Iris pigment epithelial cell (primary cell): ENCODE results near the gene MAML2.

ENCODE experiments used
- DNase-seq: peaks from one replicate; pipeline ENCODE4 v3.0.0-alpha.2; 2011; ENCODE audit warnings: low read depth

MAML2 gene

GRCh38 chr11:96098511-96099241 lies 244.3 kb downstream of the MAML2 start:
- DNase-seq = peak; percentile 64

GRCh38 chr11:96097844-96098421 lies 245.1 kb downstream of the MAML2 start:
- peak; percentile 45 for DNase-seq

GRCh38 chr11:96096360-96096759 lies 246.6 kb downstream of the MAML2 start:
- no peak for DNase-seq

GRCh38 chr11:96095884-96096303 lies 247.1 kb downstream of the MAML2 start:
- DNase-seq = no peak

DNA sequence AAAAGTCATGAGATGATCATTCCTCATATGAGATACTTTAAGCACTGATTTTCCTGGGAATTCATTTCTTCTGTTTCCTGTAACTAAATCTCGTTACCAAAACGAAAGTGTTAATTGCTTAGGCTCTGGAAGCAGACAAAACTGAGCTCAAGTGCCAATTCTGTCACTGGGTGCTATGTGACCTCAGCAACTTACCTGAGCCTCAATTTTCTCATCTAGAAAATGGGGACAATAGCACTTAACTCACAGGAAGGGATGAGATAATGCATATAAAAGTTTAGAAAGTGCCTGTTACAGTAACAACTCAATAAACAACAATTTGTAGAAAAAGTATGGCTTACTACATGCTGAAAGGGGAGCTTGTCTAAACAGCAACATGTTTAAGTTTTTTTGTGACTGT lies 248.8 kb downstream of the MAML2 start:
- DNase-seq = no peak

DNA sequence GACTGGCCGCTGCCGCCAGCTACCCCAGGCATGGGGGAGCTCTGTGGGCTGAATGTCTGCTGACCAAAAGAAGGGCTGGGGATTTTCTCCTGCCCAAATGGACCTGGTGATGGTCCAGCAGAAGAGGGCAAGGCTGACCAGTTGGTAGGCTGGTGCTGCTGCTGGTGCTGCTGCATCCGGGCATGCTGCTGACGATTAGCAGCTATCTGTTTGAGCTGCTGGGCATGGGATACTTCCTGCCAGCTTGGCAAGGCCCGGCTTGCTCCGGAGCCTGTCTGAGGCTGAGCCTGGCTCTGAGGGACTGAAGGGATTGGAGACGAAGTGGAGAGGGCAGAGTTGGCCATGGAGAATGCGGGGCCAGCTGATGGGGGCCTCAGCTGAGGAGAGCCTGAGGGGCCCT lies 250.5 kb downstream of the MAML2 start:
- DNase-seq = no peak

GRCh38 chr11:96091476-96091875 lies 251.5 kb downstream of the MAML2 start:
- DNase-seq = no peak

DNA sequence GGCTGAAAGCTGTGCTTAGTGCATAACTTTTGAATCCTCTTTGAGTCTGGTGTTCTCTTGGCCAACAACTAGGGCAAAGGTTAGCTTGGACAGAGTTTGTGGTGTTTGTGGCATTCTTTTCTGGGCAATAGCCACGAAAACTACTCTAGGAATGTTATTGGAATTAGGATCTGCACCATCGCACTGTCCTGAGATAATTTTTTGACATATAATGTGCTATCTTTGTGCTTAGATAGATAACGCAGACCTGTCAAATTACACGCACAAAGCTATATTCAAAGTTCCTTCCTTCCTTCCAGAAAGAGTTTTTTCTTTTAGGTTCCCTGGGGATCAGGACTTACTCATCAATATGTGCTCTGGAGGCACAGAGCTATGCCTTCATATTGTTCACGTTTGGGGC lies 252.3 kb downstream of the MAML2 start:
- peak; percentile 86 for DNase-seq

GRCh38 chr11:96088914-96089313 lies 254.1 kb downstream of the MAML2 start:
- DNase-seq = peak; percentile 12

GRCh38 chr11:96086111-96086510 lies 256.9 kb downstream of the MAML2 start:
- no peak for DNase-seq

GRCh38 chr11:96085319-96085930 lies 257.6 kb downstream of the MAML2 start:
- DNase-seq = no peak

- DNase-seq = peak; percentile 73
Observed at GRCh38 chr11:96084610-96085318, 258.2 kb downstream of the MAML2 start.

GRCh38 chr11:96082936-96083335 lies 260.1 kb downstream of the MAML2 start:
- no peak for DNase-seq

DNA sequence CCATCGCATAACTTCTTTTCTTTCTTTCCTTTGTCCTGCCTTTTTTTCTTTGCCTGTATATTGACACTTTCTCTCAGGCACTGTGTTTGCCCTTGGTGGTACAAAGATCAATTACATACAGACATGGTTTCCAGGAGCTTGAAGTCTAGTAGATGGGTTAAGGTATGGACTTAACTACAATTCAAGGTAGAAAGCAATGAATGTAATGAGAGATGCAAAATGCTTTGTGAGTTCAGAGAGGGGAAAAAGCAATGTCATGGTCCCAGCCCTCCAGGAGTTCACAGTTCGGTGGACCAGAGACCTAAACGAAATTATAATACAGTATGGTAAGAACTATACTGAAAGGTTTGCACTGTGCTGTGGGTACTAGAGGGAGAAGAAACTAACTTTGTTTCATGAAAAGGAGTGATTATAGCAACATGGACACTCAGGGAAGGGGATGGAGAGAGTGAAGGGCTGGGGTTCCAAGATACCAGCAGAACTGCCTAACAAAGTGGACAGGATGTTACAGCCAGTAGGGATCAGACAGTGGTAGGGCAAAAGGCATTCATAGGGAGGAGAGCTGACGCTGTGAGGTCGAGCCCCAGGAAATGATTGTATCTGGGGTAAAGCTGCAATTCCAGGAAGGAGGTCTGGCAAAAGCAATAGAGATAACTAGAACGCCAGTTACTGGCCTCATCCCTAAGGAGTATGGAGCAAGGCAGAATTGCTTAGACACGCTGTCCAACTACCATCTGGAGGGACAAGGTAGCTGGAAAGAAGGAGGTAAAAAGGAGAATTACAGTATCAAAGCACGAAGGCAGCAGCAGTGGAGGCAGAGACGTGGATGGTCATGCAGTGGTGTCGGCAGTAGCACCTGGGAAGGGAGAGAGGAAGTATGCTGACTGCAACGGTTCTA lies 260.7 kb downstream of the MAML2 start:
- peak; percentile 37 for DNase-seq

DNA sequence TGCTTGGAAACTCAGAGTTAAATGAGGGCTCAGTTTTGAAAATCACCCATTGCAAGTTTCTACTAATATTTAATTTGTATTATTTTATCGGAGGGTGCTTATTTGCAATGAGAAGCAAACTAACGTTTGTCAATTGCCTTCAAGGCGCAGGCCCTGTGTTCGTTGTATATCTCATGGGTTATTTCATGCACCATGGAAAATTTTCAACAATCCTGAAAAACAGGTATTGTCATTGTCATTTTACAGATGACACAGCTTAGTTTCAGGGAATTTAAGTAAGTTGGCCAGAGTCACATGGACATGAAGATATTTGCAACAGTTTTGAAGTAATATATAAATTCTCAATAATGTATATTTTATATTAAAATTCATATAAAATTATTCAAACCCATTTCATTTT lies 261.4 kb downstream of the MAML2 start:
- no peak for DNase-seq

GRCh38 chr11:96079691-96080090 lies 263.3 kb downstream of the MAML2 start:
- DNase-seq = no peak

DNA sequence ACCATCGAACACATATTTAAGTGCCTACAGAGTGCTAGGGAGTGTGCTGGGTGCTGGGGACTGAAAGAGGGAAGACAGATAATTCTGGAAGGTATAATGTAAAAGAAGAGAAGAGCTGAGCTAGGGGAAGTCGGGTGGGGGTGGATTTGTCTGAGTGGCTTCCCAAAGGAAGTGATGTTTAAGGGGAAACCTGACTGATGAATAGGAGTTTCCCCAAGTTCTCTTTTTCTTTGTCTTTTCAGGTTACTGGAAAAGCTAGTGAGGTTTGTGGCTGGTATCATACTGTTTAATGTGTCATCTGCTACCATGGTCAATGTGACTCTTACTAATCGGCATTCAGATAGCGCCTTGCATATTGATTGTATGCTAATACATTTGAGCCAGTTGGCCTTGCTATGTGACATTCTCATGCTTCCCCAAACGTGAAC lies 267.4 kb downstream of the MAML2 start:
- DNase-seq = no peak

GRCh38 chr11:96074551-96075310 lies 268.3 kb downstream of the MAML2 start:
- DNase-seq = no peak

DNA sequence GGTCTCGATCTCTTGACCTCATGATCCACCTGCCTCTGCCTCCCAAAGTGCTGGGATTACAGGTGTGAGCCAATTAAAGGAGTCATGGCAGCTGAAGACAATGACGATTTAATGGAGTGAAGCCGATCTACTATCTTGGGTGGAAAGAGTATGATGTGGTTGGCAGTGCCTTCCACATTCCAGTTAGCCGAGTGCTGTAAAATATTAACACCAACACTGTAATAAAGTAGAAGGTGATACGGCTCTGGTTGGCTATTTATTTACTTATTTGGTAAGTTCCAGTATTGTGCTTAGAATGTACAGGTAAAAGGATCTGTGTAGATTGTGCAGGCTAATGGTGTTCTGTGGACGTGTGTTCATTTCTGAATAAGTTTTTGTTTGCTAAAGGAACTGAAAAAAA lies 269.5 kb downstream of the MAML2 start:
- DNase-seq = no peak

GRCh38 chr11:96072592-96072991 lies 270.4 kb downstream of the MAML2 start:
- no peak for DNase-seq

GRCh38 chr11:96070453-96070852 lies 272.5 kb downstream of the MAML2 start:
- DNase-seq = no peak
